Gastroesophageal sphincter (tissue), 3 donors: ENCODE data around the gene TMSB4X.

Experiments
- CTCF ChIP-seq, 4 experiments: fragments of 200-600 bp in 2 of 4; fragments of 450-650 bp in 2 of 4; sonication (generic) in 1 of 4; IDR thresholded peaks; one replicate each; pipeline ENCODE4 v1.5.1; 2017 to 2019; ENCODE audit warnings: antibody characterized with exemption in 4 of 4, mild to moderate bottlenecking in 2 of 4, moderate library complexity in 2 of 4
- POLR2A ChIP-seq, 2 donors: fragments of 450-650 bp; IDR thresholded peaks; one replicate each; pipeline ENCODE4 v1.6.1; 2017; ENCODE audit warnings: antibody characterized with exemption in 2 of 2, mild to moderate bottlenecking in 2 of 2, moderate library complexity in 1 of 2

GRCh38 chrX:12977761-12978204 is 2.9 kb downstream of the TMSB4X start:
- no peak for TF ChIP-seq CTCF (IDR thresholded peaks at IDR 0.05)
- TF ChIP-seq POLR2A (IDR thresholded peaks at IDR 0.05) = no peak
